ENCODE data around the gene VANGL2.

GRCh38 chr1:160400223-160400645 is at the start of gene VANGL2:
- no peak for TF ChIP-seq CTCF (IDR thresholded peaks at IDR 0.05; ENCODE audit: low read length)
- TF ChIP-seq EZH2 (IDR thresholded peaks at IDR 0.05; ENCODE audit: borderline replicate concordance, low read length): no peak

Data from OCI-LY1 (cell line).